Urinary bladder (tissue), 4 donors: Measurements from ENCODE around the gene KPNA3. TPM values are rescaled to one million over a fixed set of nuclear protein-coding genes. Genes with fewer than 3 reads are reported as not detected.
A peak's percentile ranks its signal among the peaks of the same experiment; 100 is the strongest.

ENCODE experiments used
- DNase-seq: peaks from one replicate; pipeline ENCODE4 v3.0.0-alpha.2; 2015; ENCODE audit errors: extremely low spot score
- H3K27ac ChIP-seq: one replicate; pipeline ENCODE4 v1.5.1; 2013; ENCODE audit warnings: low read depth, mild to moderate bottlenecking, moderate library complexity
- H3K36me3 ChIP-seq: one replicate; pipeline ENCODE4 v1.6.1; 2013; ENCODE audit warnings: mild to moderate bottlenecking, moderate library complexity; ENCODE audit not compliant: insufficient read depth
- H3K4me1 ChIP-seq: one replicate; pipeline ENCODE4 v1.6.1; 2013; ENCODE audit warnings: mild to moderate bottlenecking, moderate library complexity; ENCODE audit not compliant: insufficient read depth
- H3K4me3 ChIP-seq: one replicate; pipeline ENCODE4 v1.5.1; 2013; ENCODE audit warnings: low read depth, low read length
- WGBS: extraction: QIAGEN DNeasy Blood & Tissue Kit; methylation state at CpG from one replicate; pipeline ENCODE4 v1.1.7; 2013; 5-methylcytosine and 5-hydroxymethylcytosine counted together
- polyA plus RNA-seq: library from polyadenylated mRNA; stranded (reverse); fragments of 200-250 nt; gene quantifications from one replicate; pipeline ENCODE4 v1.2.3, GENCODE V29; 2013
- total RNA-seq: library from RNA; depleted of rRNA; stranded (reverse); fragments of >200 nt; gene quantifications from one replicate; pipeline ENCODE4 v1.2.3, GENCODE V29; 2014
- donor health status: healthy with polysubstance abuse.
- donor health status: healthy.

The KPNA3 gene
- total and polyA plus RNA-seq, 2 donors, result 27.1 to 37.5 TPM

DNA sequence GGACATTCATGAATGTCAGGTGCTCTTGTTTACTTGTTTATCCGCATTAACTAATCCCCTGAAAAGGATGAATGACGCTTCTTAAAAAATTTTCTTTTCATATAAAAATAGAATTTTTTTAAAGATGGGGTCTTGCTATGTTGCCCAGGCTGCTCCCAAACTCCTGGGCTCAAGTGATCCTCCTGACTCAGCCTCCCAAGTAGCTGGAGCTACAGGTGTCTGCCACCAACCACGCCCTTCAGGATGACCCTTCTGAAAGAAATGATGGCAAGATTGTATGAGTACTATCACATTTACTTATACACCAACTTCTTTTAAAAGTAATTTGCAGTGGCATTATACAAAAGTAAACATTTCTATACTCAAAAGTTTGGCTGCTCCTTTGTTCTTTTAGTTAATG, 95.0 kb downstream of the KPNA3 start:
- DNase-seq, result no peak
- Histone ChIP-seq H3K36me3 (peaks cover 5% of the 10 kb centered on the region), H3K4me3 (no peak overlapping the region), H3K4me1 (no peaks in the 10 kb centered on the region), H3K27ac (no peak overlapping the region)
- WGBS, result 98% methylated on average over 3 of the region's 3 CpGs

DNA sequence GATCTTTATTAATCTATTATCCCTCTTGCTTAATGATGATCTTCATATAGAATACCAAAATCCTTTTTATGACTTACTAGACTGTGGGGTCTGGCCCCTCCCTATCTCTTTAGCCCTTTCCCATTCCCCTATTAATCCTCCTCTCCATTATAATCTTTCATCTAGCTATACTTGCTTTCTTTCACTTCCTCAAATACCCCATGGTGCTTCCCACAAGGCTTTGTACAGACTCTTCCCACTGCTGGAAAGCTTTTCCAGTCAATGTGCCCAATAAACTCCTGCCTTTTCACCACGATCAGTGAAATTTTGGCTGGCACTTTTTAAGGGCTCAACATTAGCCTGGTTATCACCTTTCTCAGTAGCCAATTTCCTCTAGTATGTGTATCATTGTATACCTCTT, 98.0 kb downstream of the KPNA3 start:
- DNase-seq, result no peak
- H3K36me3 ChIP-seq, result no peaks in the 10 kb centered on the region
- 78% methylated on average over 1 of the region's 1 CpG for WGBS
- no peaks in the 10 kb centered on the region for H3K4me1 ChIP-seq
- no peak overlapping the region for H3K27ac ChIP-seq
- H3K4me3 ChIP-seq, result no peak overlapping the region

DNA sequence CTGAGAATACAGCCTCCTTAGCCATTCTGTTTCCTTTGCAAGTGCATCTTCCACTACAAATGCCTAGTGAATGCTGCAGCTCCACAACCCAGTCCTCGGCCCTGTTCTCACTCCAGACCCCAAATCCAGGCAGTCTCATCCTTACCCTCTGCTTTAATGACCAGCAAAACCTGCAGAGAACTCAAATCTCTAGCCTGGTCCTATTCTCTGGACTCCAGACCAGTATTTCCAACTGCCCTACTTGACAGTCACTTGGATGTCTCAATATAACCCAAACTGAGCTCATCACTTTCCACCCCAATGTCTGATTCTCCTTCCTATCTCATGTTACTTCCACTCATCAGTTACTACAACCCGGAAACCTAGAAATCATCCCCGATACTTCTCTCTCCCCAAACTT, 98.6 kb downstream of the KPNA3 start:
- 85% methylated on average over 3 of the region's 3 CpGs for WGBS
- no peaks in the 10 kb centered on the region for H3K36me3 ChIP-seq

DNA sequence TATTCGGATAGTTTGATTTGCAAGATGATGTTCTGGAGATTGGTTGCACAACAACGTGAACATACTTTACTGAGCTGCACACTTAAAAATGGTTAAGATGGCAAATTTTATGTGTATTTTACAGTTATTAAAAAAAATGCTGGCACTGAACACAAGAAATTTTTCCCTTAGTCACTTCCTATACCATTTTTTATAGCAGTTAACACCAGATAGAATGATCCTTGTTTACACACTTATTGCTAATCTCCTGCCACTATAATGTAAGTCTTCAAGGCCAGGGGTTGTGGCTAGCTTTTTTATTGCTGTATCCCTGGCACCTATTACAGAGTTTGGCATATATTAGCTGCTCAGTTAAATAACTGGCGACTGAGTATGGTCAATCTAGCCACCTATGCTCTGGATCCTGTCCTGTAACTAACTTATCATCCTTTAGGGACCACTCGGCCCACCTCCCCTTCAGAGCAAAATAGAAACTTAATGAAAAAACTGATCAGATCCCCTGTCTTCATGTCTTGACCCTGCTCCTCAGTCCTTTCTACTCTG, 99.2 kb downstream of the KPNA3 start:
- WGBS, result 84% methylated on average over 4 of the region's 4 CpGs
- DNase-seq, result no peak

More for the DNA sequence above, 98.6 kb downstream of the KPNA3 start:
- Histone ChIP-seq H3K4me1 (no peaks in the 10 kb centered on the region), H3K27ac (no peak overlapping the region), H3K4me3 (no peak overlapping the region)
- DNase-seq, result no peak

DNA sequence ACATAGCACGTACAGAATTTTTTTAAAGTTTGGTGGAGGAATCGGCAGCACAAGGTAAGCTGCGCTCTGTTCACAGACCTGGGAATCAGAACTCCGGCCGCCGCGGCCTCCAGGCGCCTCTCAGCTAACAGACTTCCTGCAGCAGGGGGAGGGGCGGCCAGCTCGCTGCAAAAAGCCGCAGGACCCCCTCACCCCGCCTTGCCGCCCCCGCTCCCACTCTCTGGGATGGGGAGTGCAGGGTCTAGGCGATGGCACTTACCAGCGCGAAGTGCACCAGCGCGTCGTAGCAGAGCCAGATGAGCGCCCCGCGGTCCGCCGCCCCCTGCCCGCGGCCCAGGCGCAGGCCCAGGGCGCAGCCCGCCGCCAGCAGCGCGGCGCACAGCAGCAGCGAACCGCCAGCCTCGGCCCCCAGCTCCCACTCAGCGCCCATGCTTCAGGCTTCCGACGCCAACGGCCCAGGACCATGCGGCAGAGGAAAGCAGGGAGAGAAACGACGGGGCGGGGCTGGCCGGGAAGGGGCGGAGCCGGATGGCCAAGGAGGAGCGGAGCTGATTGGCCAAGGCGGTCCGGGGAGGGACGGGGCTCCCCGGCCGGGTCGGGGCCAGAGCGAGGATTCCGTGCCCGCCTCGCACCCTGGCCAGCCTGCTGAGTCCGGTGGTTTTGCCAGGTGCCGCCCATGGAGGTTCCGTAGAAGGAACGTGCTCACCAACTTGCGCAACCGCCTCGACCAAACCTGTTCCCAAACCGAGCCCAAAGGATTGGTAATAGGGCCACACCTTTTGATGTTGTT, 101.3 kb downstream of the KPNA3 start, which contains the start of gene EBPL:
TSS of gene EBPL (minus strand) at position 492 of the 790 bp plus-strand sequence. CDS start at position 430, 62 bp downstream.
- no peaks in the 10 kb centered on the region for H3K36me3 ChIP-seq
- H3K4me1 ChIP-seq, result no peaks in the 10 kb centered on the region
- DNase-seq, result peak; percentile 75
- H3K27ac ChIP-seq, result peak within 1 kb of the TSS; percentile 80
- WGBS, result under 1% methylated on average over 67 of the region's 67 CpGs
- H3K4me3 ChIP-seq, result peak within 1 kb of the TSS; percentile 79

More for the DNA sequence above, 99.2 kb downstream of the KPNA3 start:
- H3K27ac ChIP-seq, result no peak overlapping the region
- H3K36me3 ChIP-seq, result no peaks in the 10 kb centered on the region
- no peak overlapping the region for H3K4me3 ChIP-seq
- no peaks in the 10 kb centered on the region for H3K4me1 ChIP-seq

DNA sequence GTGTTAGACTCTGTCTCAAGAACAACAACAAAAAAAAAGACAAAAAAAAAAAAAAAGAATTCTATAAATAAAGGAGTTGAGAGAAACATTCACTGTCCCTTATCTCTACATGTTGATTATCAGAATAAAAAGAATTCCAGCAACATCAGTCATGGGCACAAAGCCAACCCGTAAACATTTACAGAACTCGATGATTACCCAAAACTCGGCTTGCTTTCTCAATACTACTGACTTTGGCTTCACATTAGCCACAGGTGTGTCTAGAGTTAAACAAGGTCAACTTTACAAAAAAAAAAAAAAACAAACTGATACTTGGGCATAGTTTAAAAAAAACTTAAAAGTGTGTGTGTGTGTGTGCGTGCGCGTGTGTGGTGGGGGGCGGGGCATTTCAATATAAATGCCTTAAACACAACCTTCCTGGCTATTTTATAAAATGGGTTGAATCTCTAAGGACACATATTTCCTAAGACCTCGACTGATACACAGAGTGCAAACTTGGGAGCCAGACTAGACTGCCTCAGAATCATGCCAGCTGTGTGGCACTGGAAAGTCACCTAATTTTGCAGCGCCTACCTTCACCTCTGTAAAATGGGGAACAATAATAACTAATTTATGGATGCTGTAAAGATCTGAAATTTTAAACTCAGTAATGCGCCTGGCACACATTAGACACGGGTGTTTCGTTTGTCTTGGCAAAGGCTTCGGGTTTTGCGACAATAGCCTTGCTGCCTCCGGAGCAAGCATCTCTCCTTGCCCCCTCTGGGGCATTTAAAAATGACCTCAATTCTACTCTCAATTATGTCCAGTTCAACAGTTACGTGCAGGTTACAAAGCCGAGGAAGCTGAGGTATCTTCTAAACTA, 102.1 kb downstream of the KPNA3 start:
- Histone ChIP-seq H3K4me1 (no peaks in the 10 kb centered on the region), H3K27ac (peak overlapping the region; percentile 68), H3K36me3 (no peaks in the 10 kb centered on the region), H3K4me3 (peak overlapping the region; percentile 79)
- 7% methylated on average over 17 of the region's 17 CpGs for WGBS
- no peak for DNase-seq

DNA sequence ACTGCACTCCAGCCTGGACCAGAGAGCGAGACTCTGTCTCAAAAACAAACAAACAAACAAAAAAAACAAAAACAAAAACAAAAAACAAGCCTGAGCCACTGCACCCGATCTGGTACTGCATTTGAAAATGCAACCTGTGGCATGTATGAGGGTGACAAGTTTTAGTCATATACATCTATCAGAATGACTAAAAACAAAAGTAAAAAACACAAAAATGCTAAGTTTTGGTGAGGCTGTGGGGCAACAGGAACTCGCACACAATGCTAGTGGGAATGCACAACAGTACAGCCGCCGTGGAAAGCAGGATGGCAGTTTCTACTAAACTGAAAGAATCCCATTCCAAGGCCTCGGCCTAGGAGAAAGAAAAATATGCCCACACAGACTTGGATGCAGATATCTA, 109.0 kb downstream of the KPNA3 start:
- WGBS, result 87% methylated on average over 6 of the region's 6 CpGs
- H3K4me3 ChIP-seq, result no peak overlapping the region

DNA sequence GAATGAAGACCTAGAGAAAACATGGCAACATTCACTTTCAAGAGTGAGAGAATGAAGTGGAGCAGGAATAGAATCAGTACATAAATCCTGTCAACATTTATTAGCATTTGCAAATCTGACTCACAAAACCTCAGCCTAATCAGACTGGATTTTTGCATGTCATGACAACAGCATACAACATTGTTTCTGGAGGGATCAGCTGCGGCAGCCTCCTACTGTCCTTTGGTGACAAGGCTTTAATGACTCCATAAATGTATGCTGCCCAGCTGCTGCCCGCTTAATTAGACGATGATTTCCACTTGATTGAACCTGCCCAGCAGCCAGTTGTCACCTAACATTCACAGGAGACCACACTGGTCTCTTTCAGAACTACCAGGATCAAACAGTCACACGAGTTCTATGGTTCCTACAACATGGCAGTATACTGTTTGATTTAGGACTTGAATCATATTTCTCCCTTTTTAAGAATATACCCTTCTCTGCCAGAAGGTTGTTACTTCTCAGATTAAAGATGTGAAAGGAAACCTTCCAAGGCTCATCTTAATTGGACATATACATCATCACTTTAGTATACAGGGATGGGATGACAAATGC, 110.5 kb downstream of the KPNA3 start:
- 61% methylated on average over 4 of the region's 4 CpGs for WGBS

More for the DNA sequence above, 109.0 kb downstream of the KPNA3 start:
- no peak for DNase-seq
- Histone ChIP-seq H3K36me3 (no peaks in the 10 kb centered on the region), H3K27ac (no peak overlapping the region), H3K4me1 (no peaks in the 10 kb centered on the region)

DNA sequence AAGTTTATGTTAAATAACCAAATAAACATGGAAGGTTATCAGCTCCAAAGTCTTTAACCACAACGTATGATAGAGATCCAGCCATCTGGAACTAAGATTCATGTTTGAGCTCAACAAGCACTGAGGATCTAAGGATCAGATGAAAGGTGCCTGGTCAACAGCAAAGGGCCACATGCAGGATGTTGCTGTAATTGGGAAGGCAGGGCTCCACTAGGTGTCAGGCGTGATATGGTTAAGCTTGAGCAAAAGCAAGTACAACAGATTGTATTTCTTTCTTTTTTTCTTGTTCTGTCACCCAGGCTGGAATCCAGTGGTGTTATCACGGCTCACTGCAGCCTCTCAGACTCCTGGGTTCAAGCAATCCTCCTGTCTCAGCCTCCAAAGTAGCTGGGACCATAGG, 113.2 kb downstream of the KPNA3 start:
- no peak overlapping the region for H3K4me3 ChIP-seq
- H3K36me3 ChIP-seq, result no peaks in the 10 kb centered on the region
- WGBS, result 72% methylated on average over 3 of the region's 3 CpGs
- no peak overlapping the region for H3K27ac ChIP-seq
- H3K4me1 ChIP-seq, result no peaks in the 10 kb centered on the region
- DNase-seq, result no peak

More for the DNA sequence above, 110.5 kb downstream of the KPNA3 start:
- no peaks in the 10 kb centered on the region for H3K36me3 ChIP-seq
- H3K4me3 ChIP-seq, result no peak overlapping the region
- no peaks in the 10 kb centered on the region for H3K4me1 ChIP-seq
- H3K27ac ChIP-seq, result no peak overlapping the region
- DNase-seq, result no peak

DNA sequence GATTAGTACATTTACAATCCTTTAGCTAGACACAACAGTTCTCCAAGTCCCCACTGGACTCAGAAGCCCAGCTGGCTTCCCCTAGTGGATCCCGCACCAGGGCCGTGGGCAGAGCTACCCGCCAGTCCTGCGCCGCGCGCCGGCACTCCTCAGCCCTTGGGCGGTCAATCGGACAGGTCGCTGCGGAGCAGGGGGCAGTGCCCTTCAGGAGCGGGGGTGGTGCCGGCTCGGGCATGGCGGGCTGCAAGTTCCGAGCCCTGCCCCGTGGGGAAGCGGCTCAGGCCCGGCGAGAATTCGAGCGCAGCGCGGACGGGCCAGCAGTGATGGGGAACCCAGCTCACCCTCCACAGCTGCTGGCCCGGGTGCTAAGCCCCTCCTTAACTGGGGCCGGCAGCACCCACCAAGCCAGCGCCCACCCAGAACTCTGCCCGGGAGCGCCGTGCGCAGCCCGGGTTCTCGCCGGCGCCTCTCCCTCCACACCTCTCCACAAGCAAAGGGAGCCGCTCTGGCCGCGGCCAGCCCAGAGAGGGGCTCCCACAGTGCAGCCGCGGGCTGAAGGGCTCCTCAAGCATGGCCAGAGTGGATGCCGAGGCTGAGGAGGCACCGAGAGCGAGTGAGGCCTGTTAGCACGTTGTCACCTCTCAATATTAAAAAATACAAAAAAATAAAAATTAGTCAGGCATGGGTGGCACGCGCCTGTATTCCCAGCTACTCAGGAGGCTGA, 114.1 kb downstream of the KPNA3 start:
- Histone ChIP-seq H3K36me3 (no peaks in the 10 kb centered on the region), H3K27ac (no peak overlapping the region), H3K4me3 (no peak overlapping the region), H3K4me1 (no peaks in the 10 kb centered on the region)
- no peak for DNase-seq
- WGBS, result 96% methylated on average over 48 of the region's 48 CpGs

DNA sequence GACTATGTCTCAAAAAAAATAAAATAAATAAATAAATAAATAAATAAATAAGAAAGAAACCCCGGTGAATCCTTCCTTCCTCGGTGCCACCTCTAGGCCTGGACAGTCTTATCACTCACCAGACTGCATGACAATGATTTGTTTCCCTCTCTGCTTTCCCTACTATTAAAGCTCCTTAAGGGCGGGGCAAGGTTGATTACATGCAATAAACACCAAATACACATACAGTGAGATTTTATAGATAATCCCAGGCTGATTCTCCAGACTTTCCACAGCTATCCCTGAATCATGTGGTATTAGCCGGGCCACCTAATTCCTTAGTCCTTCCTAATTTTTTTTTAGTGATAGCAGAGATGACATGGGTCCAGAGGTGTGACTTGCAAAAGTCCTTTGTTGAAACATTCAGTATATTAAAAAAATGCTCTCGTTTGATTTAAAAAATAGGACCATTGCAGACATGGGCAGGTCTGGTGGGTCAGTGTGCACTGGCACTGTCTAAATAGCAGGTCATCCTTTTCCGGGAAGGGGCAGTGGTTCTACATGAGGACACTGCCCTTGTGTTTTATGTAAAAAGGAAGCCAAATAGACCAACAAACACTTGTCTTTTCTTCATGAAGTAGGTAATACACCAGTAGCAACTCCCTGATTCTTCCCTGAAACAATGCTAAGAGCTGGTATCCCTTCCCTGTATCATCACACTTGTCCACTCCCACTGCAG, 115.7 kb downstream of the KPNA3 start:
- DNase-seq, result no peak
- WGBS, result 98% methylated on average over 6 of the region's 6 CpGs
- no peak overlapping the region for H3K27ac ChIP-seq
- no peaks in the 10 kb centered on the region for H3K36me3 ChIP-seq
- no peak overlapping the region for H3K4me3 ChIP-seq
- H3K4me1 ChIP-seq, result no peaks in the 10 kb centered on the region

DNA sequence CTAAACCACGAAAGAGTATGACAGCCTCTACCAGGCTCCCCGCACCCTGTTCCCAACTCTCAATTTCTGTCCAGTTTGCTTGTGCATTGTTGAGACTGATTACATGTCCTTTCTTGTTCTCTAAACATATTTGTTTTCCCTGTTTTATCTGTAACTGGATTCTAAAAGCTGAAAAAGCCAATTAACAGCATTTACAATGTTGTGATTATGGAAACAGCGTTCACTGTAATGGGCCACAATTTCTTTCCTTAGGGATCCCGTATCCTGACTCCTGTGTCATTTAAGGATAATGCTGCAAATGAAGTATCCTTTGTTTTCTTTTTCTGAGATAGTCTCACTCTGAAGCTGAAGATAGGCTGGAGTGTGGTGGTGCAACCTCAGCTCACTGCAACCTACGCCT, 121.7 kb downstream of the KPNA3 start:
- WGBS, result 76% methylated on average over 5 of the region's 5 CpGs

More for the DNA sequence above, 121.7 kb downstream of the KPNA3 start:
- no peak for DNase-seq
- no peak overlapping the region for H3K4me3 ChIP-seq
- no peak overlapping the region for H3K27ac ChIP-seq
- H3K36me3 ChIP-seq, result peaks cover 4% of the 10 kb centered on the region
- H3K4me1 ChIP-seq, result no peaks in the 10 kb centered on the region
